GM19467 (cell line): ENCODE data around the gene TMEM60.
"Not testable (repeated sequence)": the region's sequence is repeated elsewhere in the genome, so short reads cannot be mapped to it uniquely, and the experiment has no call there.

Source experiments
- ATAC-seq: cut with Tn5 transposase; IDR thresholded peaks from one replicate; pipeline ENCODE4 v1.9.1; 2021; ENCODE audit warnings: mild to moderate bottlenecking, moderate library complexity; ENCODE audit not compliant: unreplicated experiment

The TMEM60 gene, protein sequence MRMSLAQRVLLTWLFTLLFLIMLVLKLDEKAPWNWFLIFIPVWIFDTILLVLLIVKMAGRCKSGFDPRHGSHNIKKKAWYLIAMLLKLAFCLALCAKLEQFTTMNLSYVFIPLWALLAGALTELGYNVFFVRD

DNA sequence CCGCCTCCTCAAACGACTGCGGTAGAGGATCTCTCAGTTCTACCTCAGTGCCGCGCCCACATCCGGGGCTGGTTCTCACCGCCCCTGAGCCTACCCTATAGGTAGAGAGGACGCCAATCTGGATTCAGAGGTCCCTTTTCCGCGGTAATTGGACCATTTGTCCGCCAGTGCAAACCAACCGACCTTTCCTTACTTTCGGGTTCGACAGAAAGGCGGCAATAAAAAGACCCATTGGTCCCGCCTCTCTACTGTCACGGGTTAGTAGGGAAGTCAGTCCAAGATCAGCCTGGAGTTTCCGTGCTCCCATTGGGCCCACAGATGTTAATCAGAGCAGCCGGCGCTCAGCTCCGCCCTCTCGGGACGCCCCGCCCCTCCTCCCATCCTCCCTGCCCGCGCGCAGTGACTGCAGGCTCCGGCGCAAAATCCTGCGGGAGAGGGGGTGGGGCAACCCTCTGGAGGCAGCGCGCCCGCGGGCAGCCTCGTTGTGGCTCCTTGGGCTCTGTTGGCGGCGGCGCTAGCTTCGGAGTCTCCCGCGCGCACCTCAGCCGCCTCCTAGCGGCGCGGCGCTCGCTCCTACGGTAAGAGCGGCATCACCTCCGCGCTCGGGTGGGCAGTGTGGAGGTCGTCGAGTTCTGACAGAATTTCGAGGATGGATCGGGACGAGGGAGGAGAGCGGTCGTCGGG, at the start of gene TMEM60, which contains the start of gene PHTF2:
TSS of gene TMEM60 (minus strand) at position 41 of the 684 bp plus-strand sequence. CDS start 4,061 bp downstream, outside the sequence.
TSS of gene PHTF2 (plus strand) at position 380 of the 684 bp plus-strand sequence.
- peak; percentile 90 for ATAC-seq

DNA sequence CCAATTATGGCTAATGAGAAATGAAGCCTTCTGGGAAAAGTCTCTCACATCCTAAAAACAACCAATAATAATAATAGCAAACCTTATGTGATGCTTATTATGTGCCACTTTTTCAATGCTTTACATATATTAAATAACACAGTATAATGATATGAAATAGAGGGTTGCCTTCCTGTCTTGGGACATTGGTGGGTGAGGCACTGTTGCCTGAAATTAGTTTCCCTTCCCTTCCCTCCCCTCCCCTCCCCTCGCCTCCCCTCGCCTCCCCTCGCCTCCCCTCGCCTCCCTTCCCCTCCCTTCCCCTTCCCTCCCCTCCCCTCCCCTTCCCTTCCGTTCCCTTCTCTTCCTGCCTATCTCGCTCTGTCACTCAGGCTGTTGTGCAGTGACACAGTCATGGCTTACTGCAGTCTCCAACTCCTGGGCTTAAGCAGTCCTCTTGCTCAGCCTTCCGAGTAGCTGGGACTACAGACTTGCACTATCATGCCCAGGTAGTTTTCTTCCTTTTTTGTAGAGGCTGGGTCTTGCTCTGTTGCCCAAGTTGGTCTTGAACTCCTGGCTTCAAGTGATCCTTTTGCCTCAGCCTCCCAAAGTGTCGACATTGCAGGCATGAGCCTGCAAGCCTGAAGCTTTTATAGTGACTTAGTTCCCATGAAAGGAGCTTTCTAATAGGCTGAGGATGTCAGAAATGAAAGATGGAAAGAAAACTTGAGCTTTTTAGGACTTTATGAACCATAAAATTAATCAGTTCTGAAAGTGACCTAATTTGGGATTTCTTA, 48.3 kb upstream of the TMEM60 start:
- no peak for ATAC-seq

DNA sequence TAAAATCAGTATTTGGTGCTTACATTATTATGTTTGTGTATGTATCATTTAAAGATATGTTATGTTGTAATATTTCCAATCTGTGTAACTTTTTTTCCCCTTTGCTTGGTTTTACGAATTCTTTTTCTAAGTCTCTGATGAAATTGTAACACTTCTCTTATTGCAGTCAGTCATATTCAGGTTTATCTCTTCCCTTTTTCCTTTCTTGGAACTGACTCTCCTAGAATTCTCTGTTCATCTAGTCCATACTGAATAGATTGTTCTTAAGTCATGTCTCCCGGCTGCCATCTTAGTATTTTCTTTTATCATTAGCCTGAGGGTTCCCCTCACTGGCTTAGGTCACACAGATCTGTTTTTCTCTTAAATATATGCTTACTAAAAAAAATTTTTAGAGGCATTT, 45.0 kb upstream of the TMEM60 start:
- ATAC-seq, result no peak

DNA sequence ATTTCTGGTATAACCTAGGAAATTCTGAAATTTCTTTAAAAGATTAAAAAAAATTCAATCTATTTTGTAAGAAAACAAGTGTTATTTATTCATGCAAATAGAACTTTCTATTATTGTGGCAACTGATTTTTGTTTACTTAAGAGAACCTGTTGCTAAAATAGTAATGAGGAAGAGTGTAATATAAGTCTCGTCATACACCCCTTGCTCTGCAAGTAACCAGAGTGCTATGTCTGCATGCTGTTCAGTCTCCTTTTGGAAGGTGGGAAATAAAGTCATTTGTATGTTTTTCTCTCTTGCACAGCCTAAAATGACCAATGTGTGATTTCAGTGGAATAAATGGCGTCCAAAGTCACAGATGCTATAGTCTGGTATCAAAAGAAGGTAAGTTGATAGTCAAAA, 41.7 kb upstream of the TMEM60 start:
- no peak for ATAC-seq

GRCh38 chr7:77838929-77839491, 40.8 kb upstream of the TMEM60 start:
- ATAC-seq, result no peak

DNA sequence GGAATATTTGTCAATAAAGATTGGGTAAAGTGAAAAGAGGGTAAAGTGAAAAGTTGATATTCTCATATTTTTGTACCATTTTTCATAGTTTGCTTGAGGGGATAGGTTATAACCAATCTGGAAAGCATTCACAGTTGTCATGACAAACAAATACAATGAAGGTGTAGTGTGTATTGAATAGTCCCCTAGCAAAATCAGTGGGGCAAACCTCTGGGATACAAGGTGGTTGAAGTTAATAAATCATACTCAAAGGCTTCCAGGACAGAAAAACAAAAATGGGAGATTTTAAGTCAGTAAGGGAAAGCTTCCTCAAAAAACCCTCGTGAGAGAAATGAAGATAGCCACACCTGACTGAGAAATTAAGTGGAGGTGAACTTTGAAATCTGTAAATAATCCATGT, 39.7 kb upstream of the TMEM60 start:
- ATAC-seq, result no peak

DNA sequence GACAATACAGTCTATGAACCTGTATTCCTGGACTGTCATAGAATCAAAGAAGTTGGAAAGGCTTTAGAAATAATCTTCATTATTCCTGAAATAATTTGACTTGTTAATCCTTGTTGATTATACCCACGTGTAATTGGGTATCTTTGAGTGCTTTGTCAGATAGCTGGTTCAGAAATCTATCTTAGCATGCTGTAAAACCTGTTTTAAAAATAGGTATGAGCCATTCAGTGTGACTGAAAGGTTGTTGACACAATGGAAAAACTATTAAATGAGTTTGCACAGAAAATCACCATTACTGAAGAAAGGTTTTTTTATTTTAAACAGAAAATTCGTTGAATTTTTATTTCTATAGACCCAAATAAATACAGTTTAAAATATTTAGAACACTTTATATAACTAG, 39.0 kb upstream of the TMEM60 start:
- ATAC-seq, result no peak

- not testable (repeated sequence) for ATAC-seq
These were observed 38.2 kb upstream of the TMEM60 start for GRCh38 chr7:77836425-77836824.

DNA sequence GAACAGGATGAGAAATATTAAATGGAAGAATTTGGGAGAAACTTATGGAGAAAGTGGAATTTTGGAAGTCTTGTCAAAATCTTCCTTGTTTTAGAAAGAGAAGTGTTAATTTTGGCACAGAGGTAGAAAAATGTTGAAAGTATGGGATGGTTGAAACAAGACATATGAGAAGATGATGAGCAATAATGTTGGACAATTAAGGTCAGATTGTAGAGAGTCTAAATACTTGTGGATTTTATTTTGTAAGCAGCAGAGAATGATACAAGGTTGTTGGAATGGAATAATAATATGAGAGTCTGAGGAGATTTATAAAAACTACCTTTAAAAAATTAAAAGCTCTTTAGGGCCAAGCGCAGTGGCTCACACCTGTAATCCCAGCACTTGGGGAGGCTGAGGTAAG, 34.9 kb upstream of the TMEM60 start:
- no peak for ATAC-seq

DNA sequence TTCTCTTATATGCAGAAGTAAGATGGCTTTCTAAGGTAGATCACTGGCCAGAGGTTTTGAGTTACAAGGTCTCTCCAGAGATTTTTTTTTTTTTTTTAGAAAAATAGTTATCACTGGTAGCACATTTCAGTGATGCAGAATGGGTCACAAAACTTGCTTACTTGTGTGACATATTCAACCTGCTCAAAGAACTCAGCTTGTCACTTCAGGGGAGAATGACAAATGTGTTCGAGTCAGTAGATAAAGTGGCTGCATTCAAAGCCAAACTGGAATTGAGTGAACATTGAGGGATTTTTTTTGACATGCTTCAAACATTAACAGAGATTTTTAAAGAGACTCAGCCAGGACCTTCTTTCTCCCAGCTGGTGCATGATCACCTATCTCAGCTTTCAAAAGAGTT, 33.7 kb upstream of the TMEM60 start:
- no peak for ATAC-seq

GRCh38 chr7:77831481-77831880, 33.2 kb upstream of the TMEM60 start:
- ATAC-seq, result no peak

DNA sequence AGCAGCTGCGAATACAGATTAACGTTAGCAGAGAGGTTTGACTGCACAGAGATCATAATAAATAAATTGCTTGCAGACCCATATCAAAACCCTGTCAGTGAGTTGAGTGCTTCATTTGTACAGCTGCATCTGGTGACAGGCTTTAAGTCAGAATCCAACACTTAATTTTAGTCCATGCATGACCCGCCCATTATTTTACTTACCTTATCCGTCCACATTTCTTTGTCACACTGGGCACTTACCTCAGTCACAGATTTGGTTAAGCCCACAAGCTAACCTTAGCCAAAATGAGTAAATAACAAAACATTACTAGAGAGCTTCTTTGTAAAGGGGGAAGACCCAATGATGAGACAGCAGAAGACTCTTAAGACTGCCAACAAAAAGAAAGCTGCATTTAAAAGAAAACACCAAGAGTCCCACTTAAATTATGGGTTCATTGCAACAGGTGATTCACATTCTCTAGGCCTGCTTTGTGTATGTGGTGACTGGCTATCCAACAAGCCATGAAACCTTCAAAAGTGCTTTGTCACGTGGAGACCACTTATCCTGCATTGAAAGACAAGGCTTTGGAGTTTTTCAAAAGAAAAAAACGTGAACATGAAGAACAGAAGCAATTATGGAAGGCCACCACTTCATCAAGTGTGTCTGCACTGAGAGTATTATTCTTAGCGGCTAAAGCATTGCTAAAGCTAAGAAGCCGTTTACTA, 32.6 kb upstream of the TMEM60 start:
- ATAC-seq, result no peak

DNA sequence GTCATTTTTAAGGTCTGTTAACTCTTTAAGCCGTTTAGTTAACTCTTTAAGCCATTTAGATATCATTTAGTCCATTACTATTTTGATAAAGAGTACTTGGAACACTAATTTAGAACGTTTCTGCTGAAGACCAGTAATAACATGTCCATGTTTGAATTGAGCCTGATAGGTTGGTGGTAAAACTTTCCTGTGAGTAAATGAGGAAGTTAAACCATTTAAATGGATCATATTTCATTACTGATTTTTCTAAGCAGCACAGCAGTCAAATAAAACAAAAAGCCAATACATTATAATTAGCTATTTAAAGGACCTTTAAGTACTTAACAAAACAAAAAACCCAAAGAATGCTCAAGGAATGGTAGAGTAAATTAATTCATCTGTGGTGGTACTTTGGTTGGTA, 29.8 kb upstream of the TMEM60 start:
- ATAC-seq, result no peak

GRCh38 chr7:77826300-77826699, 28.1 kb upstream of the TMEM60 start:
- ATAC-seq, result no peak

DNA sequence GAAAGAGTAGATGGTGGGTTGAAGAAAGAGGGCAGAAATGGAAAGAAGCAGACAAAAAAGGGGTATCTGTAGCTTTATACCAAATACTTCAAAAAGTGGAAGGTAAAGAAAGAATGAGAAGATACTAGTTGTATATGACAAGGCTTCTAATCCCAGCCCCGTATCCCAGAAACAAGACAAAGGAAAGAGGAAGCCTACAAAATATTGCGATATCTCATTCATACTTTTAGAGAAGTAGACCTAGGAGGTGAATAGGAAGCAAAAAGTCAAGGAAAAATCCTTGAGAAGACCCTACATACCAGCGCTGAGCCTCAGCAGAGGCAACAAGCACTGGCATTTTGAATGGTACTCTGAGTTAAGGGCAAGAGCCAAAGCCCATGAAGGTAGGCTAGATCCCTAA, 26.9 kb upstream of the TMEM60 start:
- ATAC-seq, result no peak

DNA sequence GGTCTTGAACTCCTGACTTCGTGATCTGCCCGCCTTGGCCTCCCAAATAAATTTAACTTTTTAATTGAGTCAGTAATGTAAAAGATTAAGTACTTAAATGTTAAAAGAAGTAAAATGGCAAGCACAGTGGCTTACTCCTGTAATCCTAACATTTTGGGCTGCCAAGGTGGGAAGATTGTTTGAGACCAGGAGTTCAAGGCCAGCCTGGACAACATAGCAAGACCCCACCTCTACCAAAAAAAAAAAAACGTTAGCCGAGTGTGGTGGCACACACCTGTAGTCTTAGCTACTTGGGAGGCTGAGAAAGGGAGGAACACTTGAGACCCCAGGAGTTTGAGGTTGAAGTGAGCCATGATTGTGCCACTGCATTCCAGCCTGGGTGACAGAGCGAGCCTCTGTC, 26.4 kb upstream of the TMEM60 start:
- no peak for ATAC-seq

DNA sequence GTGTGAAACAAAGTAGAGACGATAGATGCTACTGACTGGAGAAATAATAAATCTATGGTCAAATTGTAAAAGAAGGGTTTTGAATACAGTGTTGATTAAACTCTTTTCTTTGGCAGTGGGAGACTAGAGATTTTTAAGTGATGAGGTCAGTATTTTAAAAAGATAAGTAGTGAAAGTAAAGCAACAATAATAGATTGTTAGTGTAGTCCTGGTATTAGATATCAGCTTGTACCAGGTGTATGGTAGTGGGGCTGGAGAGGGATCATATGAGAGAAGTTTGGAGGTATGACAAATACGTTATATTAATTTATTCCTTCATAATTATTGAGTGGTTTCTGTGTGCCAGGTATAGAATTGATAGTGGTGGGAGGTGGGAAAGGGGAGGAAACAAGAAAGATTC, 25.6 kb upstream of the TMEM60 start:
- no peak for ATAC-seq

DNA sequence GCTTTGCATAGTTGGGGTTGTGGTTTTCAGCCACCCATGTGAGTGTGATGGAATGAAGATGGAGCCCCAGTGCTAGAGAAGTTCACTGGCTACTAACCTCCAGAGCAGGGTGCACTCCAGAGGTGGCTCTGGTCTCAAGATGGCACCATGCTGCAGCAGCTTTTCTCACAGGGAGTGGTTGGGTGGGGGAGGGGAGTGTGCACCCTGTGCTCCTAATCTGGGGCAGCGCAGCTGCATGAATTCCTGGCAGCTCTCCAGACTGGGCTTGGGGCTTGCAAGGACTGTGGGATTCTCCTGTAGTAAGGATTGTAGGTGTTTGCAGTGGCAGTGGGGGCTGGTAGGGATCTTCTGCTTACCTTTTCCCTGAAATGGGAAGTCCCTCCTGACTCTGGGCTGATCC, 24.0 kb upstream of the TMEM60 start:
- ATAC-seq, result no peak

- no peak for ATAC-seq
These were observed 22.7 kb upstream of the TMEM60 start for GRCh38 chr7:77820967-77821366.

- ATAC-seq, result no peak
These were observed 20.8 kb upstream of the TMEM60 start for GRCh38 chr7:77819021-77819420.

GRCh38 chr7:77813180-77813579, 14.9 kb upstream of the TMEM60 start:
- no peak for ATAC-seq
